ENCODE data around the gene HOXA7. TPM values are rescaled to one million over a fixed set of nuclear protein-coding genes. Genes with fewer than 3 reads are reported as not detected.
A peak's percentile ranks its signal among the peaks of the same experiment; 100 is the strongest.

HOXA7 gene
- total and polyA plus RNA-seq, 8 donors = 0.06 to 0.49 (median 0.17) TPM; not detected in 3

GRCh38 chr7:27158436-27159265 is 2.2 kb upstream of the HOXA7 start:
- H3K4me3 ChIP-seq = no peak overlapping the region
- peaks cover 0 to 5% (median 4%) of the 10 kb centered on the region in 3 donors for H3K4me1 ChIP-seq
- peak in 4 of 6 donors; percentile 6 to 58 (median 28) for DNase-seq
- no peak for FAIRE-seq
- H3K27ac ChIP-seq = no peak overlapping the region
- WGBS, 2 donors = 18 to 19% methylated on average over 35 of the region's 35 CpGs
- no peak for TF ChIP-seq CTCF (IDR thresholded peaks at IDR 0.05)
- H3K36me3 ChIP-seq = no peaks in the 10 kb centered on the region
- ATAC-seq = no peak
- H3K27me3 ChIP-seq = peaks cover 15 to 74% (median 35%) of the 10 kb centered on the region in 4 donors
- H3K9me3 ChIP-seq = no peaks in the 10 kb centered on the region
- intact Hi-C loops (cut with DNase I) = loop anchor here in 1 of 3 donors (10.0 kb wide), 1 partner anchor 1304 kb away; no protein-coding TSS in a partner anchor

- Histone ChIP-seq H3K4me1 (peaks cover 0 to 5% (median 4%) of the 10 kb centered on the region in 3 donors), H3K4me3 (no peak overlapping the region), H3K27me3 (peaks cover 15 to 80% (median 36%) of the 10 kb centered on the region in 4 donors), H3K36me3 (no peaks in the 10 kb centered on the region), H3K27ac (no peak overlapping the region), H3K9me3 (no peaks in the 10 kb centered on the region)
- DNase-seq = peak in 3 of 6 donors; percentile 3 to 61 (median 6)
- intact Hi-C loops (cut with DNase I) = loop anchor here in 1 of 3 donors (10.0 kb wide), 1 partner anchor 1303 kb away; no protein-coding TSS in a partner anchor
- no peak for TF ChIP-seq CTCF (IDR thresholded peaks at IDR 0.05)
- 11 to 12% methylated on average over 30 of the region's 30 CpGs for WGBS, 2 donors
- ATAC-seq = no peak
- no peak for FAIRE-seq
Measured at GRCh38 chr7:27157702-27158431, 1.4 kb upstream of the HOXA7 start.

- Histone ChIP-seq H3K27ac (no peak overlapping the region), H3K9me3 (no peaks in the 10 kb centered on the region), H3K4me3 (peak overlapping the region in 1 of 4 donors; percentile 29), H3K36me3 (no peaks in the 10 kb centered on the region), H3K27me3 (peaks cover 15 to 88% (median 38%) of the 10 kb centered on the region in 4 donors), H3K4me1 (peaks cover 0 to 5% (median 4%) of the 10 kb centered on the region in 3 donors)
- TF ChIP-seq CTCF (IDR thresholded peaks at IDR 0.05) = no peak
- FAIRE-seq (no peak), DNase-seq (peak in 4 of 6 donors; percentile 0 to 69 (median 4)), ATAC-seq (no peak)
- WGBS, 2 donors = 8 to 13% methylated on average over 29 to 30 of the region's 30 CpGs
- intact Hi-C loops (cut with DNase I) = loop anchor here in 1 of 3 donors (10.0 kb wide), 1 partner anchor 1302 kb away; no protein-coding TSS in a partner anchor
Measured at GRCh38 chr7:27156916-27157701, 634 bp upstream of the HOXA7 start.

GRCh38 chr7:27155816-27156507 is 513 bp downstream of the HOXA7 start:
- H3K27ac ChIP-seq = no peak overlapping the region
- 5 to 8% methylated on average over 58 to 63 of the region's 63 CpGs for WGBS, 2 donors
- intact Hi-C loops (cut with DNase I) = loop anchor here in 1 of 3 donors (10.0 kb wide), 1 partner anchor 1301 kb away; no protein-coding TSS in a partner anchor
- H3K9me3 ChIP-seq = no peaks in the 10 kb centered on the region
- no peak for TF ChIP-seq CTCF (IDR thresholded peaks at IDR 0.05)
- DNase-seq (peak in 5 of 6 donors; percentile 1 to 62 (median 12)), FAIRE-seq (no peak), ATAC-seq (no peak)
- peaks cover 19 to 84% (median 39%) of the 10 kb centered on the region in 4 donors for H3K27me3 ChIP-seq
- no peaks in the 10 kb centered on the region for H3K36me3 ChIP-seq
- H3K4me3 ChIP-seq = peak overlapping the region in 1 of 4 donors; percentile 29
- peaks cover 0 to 9% (median 5%) of the 10 kb centered on the region in 3 donors for H3K4me1 ChIP-seq
